Kidney epithelial cell (primary cell): ENCODE results near the gene RPSA. TPM values are rescaled to one million over a fixed set of nuclear protein-coding genes. Genes with fewer than 3 reads are reported as not detected.
"Not testable (repeated sequence)": the region's sequence is repeated elsewhere in the genome, so short reads cannot be mapped to it uniquely, and the experiment has no call there.

ENCODE experiments used
- DNase-seq: peaks from one replicate; pipeline ENCODE4 v3.0.0-alpha.2; 2010; ENCODE audit warnings: low read depth
- H3K27me3 ChIP-seq: 2 replicates; pipeline ENCODE4 v1.6.0; 2011; ENCODE audit warnings: low read length; ENCODE audit not compliant: control insufficient read depth, insufficient read depth
- H3K36me3 ChIP-seq: 2 replicates; pipeline ENCODE4 v1.5.1; 2011; ENCODE audit warnings: low read length; ENCODE audit not compliant: control insufficient read depth, insufficient read depth
- H3K4me3 ChIP-seq: 2 replicates; pipeline ENCODE4 v1.5.1; 2011; ENCODE audit warnings: low read depth, mild to moderate bottlenecking, control low read depth, low read length
- total RNA-seq: library from RNA; depleted of rRNA; stranded (reverse); fragments of >200 nt; gene quantifications from 2 replicates; pipeline ENCODE4 v1.2.3, GENCODE V29; 2015
- TF ChIP-seq, protein P1 (sequence below): IDR thresholded peaks from 2 replicates; pipeline ENCODE4 v1.5.1; 2011; ENCODE audit warnings: mild to moderate bottlenecking, moderate library complexity, low read length, control low read depth, inconsistent platforms; ENCODE audit not compliant: insufficient read depth, poor library complexity, severe bottlenecking

Gene RPSA
- total RNA-seq, 1 donor from 2014 or later: 2,486 TPM

DNA sequence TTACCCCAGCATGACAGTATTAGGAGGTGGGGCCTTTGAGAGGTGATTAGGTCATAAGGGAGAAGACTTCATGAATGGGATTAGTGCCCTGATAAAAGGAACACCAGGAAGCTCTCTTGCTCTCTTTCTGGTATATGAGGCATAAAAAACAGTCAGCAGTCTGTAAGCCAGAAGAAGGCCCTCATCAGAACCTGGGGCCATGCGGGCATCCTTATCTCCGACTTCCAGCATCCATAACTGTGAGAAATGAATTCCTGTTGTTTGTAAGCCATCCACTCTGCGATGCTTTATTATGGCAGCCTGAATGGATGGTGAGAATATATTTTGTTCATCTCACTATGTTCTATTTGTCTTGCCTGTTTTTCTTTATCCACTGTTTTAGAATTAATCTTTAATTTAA lies 43.3 kb downstream of the RPSA start:
- no peaks in the 10 kb centered on the region for H3K27me3 ChIP-seq
- TF ChIP-seq, protein P1, sequence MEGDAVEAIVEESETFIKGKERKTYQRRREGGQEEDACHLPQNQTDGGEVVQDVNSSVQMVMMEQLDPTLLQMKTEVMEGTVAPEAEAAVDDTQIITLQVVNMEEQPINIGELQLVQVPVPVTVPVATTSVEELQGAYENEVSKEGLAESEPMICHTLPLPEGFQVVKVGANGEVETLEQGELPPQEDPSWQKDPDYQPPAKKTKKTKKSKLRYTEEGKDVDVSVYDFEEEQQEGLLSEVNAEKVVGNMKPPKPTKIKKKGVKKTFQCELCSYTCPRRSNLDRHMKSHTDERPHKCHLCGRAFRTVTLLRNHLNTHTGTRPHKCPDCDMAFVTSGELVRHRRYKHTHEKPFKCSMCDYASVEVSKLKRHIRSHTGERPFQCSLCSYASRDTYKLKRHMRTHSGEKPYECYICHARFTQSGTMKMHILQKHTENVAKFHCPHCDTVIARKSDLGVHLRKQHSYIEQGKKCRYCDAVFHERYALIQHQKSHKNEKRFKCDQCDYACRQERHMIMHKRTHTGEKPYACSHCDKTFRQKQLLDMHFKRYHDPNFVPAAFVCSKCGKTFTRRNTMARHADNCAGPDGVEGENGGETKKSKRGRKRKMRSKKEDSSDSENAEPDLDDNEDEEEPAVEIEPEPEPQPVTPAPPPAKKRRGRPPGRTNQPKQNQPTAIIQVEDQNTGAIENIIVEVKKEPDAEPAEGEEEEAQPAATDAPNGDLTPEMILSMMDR: no peak
- no peak overlapping the region for H3K4me3 ChIP-seq
- no peaks in the 10 kb centered on the region for H3K36me3 ChIP-seq
- no peak for DNase-seq

DNA sequence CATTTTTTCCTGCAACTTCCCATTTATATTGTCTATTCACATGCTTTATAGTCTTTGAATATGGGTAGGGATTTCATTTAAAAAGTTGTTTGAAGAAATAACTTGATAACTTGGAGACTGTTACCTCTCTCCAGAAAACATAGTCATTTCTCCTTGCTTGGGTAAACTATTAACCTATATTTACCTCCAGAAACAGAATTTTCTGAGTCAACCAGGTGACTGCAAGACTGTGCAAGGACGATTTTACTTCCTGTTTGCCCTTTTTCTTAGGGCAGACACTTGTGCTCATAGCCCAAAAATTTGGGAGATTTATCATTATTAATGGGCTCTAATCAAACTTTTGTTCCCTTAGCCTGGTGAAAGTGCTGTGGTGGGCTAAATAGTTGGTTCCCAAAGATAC lies 46.6 kb downstream of the RPSA start:
- H3K27me3 ChIP-seq: no peaks in the 10 kb centered on the region
- DNase-seq: no peak
- TF ChIP-seq, protein P1: no peak
- H3K4me3 ChIP-seq: no peak overlapping the region
- H3K36me3 ChIP-seq: no peaks in the 10 kb centered on the region

DNA sequence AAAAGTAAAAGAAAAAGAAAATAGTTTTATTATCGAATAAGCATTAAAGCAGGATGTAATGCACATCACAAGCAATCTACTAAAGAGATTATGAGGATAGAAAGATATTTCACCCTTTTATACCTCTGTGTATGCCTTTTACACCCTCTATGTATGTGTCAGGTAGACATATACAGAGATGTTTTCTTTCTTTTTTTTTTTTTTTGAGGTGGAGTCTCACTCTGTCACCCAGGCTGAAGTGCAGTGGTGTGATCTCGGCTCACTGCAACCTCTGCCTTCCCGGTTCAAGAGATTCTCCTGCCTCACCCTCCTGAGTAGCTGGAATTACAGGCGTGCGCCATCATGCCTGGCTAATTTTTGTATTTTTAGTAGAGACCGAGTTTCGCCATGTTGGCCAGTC lies 47.4 kb downstream of the RPSA start:
- not testable (repeated sequence) for H3K36me3 ChIP-seq, H3K4me3 ChIP-seq, H3K27me3 ChIP-seq, DNase-seq

DNA sequence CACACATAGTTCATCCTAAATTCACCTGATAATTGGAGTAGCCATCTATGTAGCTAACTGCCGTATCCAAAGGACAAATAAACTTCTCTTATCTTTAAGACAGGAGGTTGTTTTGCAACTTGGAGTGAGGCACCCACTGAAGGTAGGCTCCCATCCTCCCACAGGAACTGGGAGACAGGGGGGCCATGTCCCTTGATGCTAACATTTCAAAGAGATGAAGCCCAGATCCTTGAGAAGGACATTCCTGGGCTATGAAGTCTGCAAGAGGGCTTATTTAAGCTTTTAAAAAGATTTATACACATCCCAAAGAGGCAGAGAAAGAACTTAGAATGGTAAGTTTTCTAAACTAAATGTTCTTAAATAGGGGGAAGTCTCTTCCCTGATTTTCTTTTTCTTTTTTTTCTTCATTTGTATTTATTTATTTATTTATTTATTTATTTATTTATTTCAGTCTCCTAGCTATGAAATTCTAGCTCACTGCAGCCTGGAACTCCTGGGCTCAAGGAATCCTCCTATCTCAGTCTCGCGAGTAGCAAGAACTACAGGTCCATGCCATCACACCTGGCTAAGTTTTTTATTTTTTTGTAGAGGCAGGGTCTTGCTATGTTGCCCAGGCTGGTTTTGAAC lies 48.2 kb downstream of the RPSA start:
- Histone ChIP-seq H3K27me3 (no peaks in the 10 kb centered on the region), H3K36me3 (no peaks in the 10 kb centered on the region), H3K4me3 (no peak overlapping the region)
- DNase-seq: no peak
- TF ChIP-seq, protein P1: no peak

DNA sequence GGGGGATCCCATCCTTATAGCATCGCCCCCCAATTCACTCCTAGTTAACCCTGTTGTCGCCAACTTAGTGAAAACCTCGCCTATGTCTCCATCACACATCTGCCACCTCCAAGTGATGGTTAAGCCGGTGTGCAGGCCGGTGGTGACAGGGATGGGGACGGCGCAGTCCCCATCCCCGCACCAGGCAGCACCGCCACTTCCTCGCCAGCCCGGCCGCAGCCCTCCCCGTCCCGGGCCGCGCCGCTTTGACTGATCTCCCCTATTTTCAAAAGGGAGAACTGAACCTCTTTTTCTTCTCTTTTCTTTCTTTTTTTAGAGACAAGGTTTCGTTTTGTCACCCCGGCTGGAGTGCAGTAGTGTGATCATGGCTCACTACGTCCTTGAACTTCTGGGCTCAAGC lies 49.6 kb downstream of the RPSA start:
- no peaks in the 10 kb centered on the region for H3K36me3 ChIP-seq
- DNase-seq: no peak
- TF ChIP-seq, protein P1: no peak
- H3K27me3 ChIP-seq: no peaks in the 10 kb centered on the region
- no peak overlapping the region for H3K4me3 ChIP-seq

DNA sequence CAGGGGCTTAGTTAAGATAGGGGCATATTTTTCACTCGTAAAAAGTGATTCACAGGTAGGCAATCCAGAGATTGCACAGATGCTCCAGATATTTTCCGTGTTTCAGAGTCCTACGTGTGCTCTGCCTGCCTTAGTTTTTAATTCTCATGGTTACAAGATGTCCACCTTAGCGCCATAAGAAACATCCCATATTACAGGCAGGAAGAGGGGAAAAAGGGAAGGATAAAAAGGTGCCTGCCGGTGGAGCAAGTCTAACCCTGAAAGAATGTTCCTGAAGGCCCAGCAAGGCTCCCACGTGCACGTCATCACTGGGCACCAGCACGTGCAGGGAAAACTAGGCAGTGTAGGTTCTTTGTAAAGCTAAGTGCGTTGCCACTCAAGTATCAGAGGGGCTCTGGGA lies 50.8 kb downstream of the RPSA start:
- Histone ChIP-seq H3K4me3 (no peak overlapping the region), H3K36me3 (no peaks in the 10 kb centered on the region), H3K27me3 (no peaks in the 10 kb centered on the region)
- no peak for DNase-seq
- TF ChIP-seq, protein P1: no peak

DNA sequence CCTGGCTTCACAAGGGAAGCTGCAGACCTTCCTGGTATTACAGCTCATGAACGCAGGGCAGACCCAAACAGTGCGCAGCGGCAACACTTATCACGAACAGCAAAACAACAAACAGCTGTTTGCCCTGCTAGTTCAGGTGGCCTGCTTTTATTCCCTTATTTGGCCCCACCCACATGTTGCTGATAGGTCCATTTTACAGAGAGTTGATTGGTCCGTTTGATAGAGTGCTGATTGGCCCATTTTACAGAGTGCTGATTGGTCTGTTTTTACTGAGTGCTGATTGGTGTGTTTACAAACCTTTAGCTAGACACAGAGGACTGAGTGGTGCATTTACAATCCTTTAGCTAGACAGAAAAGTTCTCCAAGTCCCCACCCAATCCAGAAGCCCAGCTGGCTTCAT lies 52.1 kb downstream of the RPSA start:
- H3K4me3 ChIP-seq, H3K27me3 ChIP-seq, DNase-seq, H3K36me3 ChIP-seq: not testable (repeated sequence)
